ENCODE data around the gene GDF10.

DNA sequence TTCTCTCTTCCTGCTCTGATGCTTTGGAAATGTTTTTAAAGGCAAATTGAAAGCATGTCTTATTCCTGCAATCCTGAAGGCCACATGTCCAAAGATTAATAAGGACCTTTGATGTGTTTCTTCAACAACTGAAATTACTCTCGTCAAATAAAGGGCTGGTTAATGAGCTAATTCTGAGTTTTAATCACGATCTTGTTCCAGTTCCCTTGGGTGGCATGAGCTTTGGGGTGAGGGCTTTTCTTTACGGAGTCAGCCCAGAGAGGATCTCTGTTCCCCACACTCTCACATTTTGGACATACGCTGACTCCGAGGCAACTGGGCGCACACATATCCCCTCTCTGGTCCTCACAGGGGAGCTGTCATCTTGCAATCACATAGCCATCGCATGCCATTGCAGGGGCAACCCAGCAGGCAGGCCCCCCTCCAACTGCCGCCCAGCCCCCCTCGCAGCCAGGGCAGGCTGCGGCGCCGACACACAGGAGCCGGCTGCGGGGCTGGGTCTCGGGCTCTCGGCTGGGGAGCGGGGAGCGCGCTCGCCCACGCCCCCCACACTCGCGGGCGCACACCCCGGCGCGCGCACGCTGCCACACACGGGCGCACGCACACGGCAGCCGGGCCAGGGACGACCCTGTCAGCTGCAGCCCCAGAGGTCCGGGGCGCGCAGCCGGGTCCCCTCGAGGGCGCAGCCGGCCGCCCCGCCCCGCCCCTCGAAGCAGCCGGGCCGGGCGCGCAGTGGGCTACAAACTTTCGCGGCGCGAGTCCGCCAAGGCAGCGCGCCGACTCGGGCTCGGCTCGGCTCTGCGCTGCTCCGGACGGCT, at the start of gene GDF10:
- TF ChIP-seq, protein P1, sequence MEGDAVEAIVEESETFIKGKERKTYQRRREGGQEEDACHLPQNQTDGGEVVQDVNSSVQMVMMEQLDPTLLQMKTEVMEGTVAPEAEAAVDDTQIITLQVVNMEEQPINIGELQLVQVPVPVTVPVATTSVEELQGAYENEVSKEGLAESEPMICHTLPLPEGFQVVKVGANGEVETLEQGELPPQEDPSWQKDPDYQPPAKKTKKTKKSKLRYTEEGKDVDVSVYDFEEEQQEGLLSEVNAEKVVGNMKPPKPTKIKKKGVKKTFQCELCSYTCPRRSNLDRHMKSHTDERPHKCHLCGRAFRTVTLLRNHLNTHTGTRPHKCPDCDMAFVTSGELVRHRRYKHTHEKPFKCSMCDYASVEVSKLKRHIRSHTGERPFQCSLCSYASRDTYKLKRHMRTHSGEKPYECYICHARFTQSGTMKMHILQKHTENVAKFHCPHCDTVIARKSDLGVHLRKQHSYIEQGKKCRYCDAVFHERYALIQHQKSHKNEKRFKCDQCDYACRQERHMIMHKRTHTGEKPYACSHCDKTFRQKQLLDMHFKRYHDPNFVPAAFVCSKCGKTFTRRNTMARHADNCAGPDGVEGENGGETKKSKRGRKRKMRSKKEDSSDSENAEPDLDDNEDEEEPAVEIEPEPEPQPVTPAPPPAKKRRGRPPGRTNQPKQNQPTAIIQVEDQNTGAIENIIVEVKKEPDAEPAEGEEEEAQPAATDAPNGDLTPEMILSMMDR (IDR thresholded peaks at IDR 0.05) = no peak
- no peak for TF ChIP-seq POLR2A (IDR thresholded peaks at IDR 0.05)

Data from esophagus squamous epithelium (tissue), 4 donors.